HepG2 (cell line): ENCODE results near the gene CCDC136. TPM values are rescaled to one million over a fixed set of nuclear protein-coding genes. Genes with fewer than 3 reads are reported as not detected.

Experiments used
- ATAC-seq: fragments of 200-7000 bp; cut with Tn5 transposase; 3 replicates; pipeline ENCODE4 v1.9.1; 2020; ENCODE audit warnings: mild to moderate bottlenecking, moderate library complexity
- BruUV-seq: library from RNA; stranded (reverse); fragments of 400-500 nt; replicated peaks from 2 replicates; lab custom pipeline; 2021; lab: Mats Ljungman, UMichigan
- CTCF ChIA-PET: fragments of 300-600 bp; formaldehyde crosslinking; extraction: SDS; loops from one replicate; lab custom pipeline; 2021; ENCODE audit warnings: low total read pairs, inconsistent platforms, low intra/inter-chr PET ratio; lab: Yijun Ruan, JAX
- POLR2A ChIA-PET: fragments of 350-600 bp; sonication (Branson Sonifier 250); formaldehyde crosslinking; loops from one replicate; lab custom pipeline; 2020; ENCODE audit warnings: antibody characterized with exemption, inconsistent platforms; lab: Yijun Ruan, JAX
- DNase-seq: peaks from one replicate; pipeline ENCODE4 v3.0.0-alpha.2; 2015; ENCODE audit warnings: low spot score
- FAIRE-seq: peaks from 3 replicates; lab custom pipeline; 2011; peaks lifted over from hg19 to GRCh38; lab: Jason Lieb, UNC
- H2AFZ ChIP-seq: one replicate; pipeline ENCODE4 v1.6.1; 2011; ENCODE audit warnings: low read length, inconsistent platforms
- H3K27ac ChIP-seq: fragments of 300-600 bp; 3 replicates; pipeline ENCODE4 v1.8.0; 2011; ENCODE audit warnings: mixed run types, mild to moderate bottlenecking, mixed read lengths, low read length, inconsistent platforms; ENCODE audit not compliant: insufficient read depth; ENCODE audit errors: extremely low read length
- H3K27me3 ChIP-seq, 2 experiments: fragments of 200-600 bp in 1 of 2; 2 replicates in 1 of 2; 3 replicates in 1 of 2; pipeline versions ENCODE4 v1.6.0 to v1.8.0; 2011; ENCODE audit warnings: low read length in 2 of 2, mild to moderate bottlenecking in 2 of 2, moderate library complexity in 2 of 2, inconsistent platforms in 1 of 2; ENCODE audit not compliant: insufficient read depth in 2 of 2, control insufficient read depth in 1 of 2
- H3K36me3 ChIP-seq, 2 experiments: fragments of 200-600 bp in 1 of 2; replicated peaks in 1 of 2; 2 replicates in 1 of 2; 3 replicates in 1 of 2; pipeline versions ENCODE4 v1.5.1 to v1.8.0; 2011; ENCODE audit warnings: low read length in 2 of 2, inconsistent platforms in 1 of 2; ENCODE audit not compliant: insufficient read depth in 2 of 2, control insufficient read depth in 1 of 2
- H3K4me1 ChIP-seq: 2 replicates; pipeline ENCODE4 v1.5.1; 2012; ENCODE audit warnings: low read length, inconsistent platforms; ENCODE audit not compliant: insufficient read depth
- H3K4me2 ChIP-seq: 2 replicates; pipeline ENCODE4 v1.6.0; 2011; ENCODE audit warnings: low read depth, low read length, inconsistent platforms
- H3K4me3 ChIP-seq, 3 experiments: fragments of 200-600 bp in 1 of 3; sonication (generic), shearing (Covaris generic) in 1 of 3; replicated peaks in 1 of 3; 2 replicates each; pipeline ENCODE4 v1.5.1; 2011 to 2016; ENCODE audit warnings: low read length in 3 of 3, inconsistent platforms in 2 of 3, low read depth in 2 of 3, mild to moderate bottlenecking in 2 of 3, control low read depth in 1 of 3, mixed read lengths in 1 of 3; ENCODE audit not compliant: insufficient read depth in 1 of 3
- H3K79me2 ChIP-seq: one replicate; pipeline ENCODE4 v1.6.1; 2011; ENCODE audit warnings: low read length, inconsistent platforms; ENCODE audit not compliant: insufficient read depth
- H3K9ac ChIP-seq: 2 replicates; pipeline ENCODE4 v1.6.0; 2011; ENCODE audit warnings: mild to moderate bottlenecking, low read depth, low read length, inconsistent platforms; ENCODE audit not compliant: insufficient read depth
- H3K9me3 ChIP-seq: 2 replicates; pipeline ENCODE4 v1.5.1; 2012; ENCODE audit warnings: mild to moderate bottlenecking, low read length
- H4K20me1 ChIP-seq: 2 replicates; pipeline ENCODE4 v1.6.0; 2011; ENCODE audit warnings: inconsistent platforms, mild to moderate bottlenecking, low read length, moderate library complexity; ENCODE audit not compliant: insufficient read depth
- IKZF5 ChIP-seq: IDR thresholded peaks from 2 replicates; pipeline ENCODE4 v1.6.1; 2018; ENCODE audit warnings: missing genetic modification reagents, mild to moderate bottlenecking, missing compliant biosample characterization
- SAFB2 ChIP-seq: sonication (generic); formaldehyde crosslinking; IDR thresholded peaks from 2 replicates; pipeline ENCODE4 v1.5.1; 2020; ENCODE audit warnings: missing genetic modification reagents, low read depth, mild to moderate bottlenecking, borderline replicate concordance
- TRIM24 ChIP-seq: sonication (generic); formaldehyde crosslinking; IDR thresholded peaks from 2 replicates; pipeline ENCODE4 v1.8.0; 2022; ENCODE audit warnings: mild to moderate bottlenecking, missing genetic modification reagents
- ZNF180 ChIP-seq: sonication (generic); formaldehyde crosslinking; IDR thresholded peaks from 2 replicates; pipeline ENCODE4 v1.4.0; 2020; ENCODE audit warnings: low read depth, missing genetic modification reagents, borderline replicate concordance
- ZNF253 ChIP-seq: sonication (generic); formaldehyde crosslinking; IDR thresholded peaks from 2 replicates; pipeline ENCODE4 v1.8.0; 2022; ENCODE audit warnings: mild to moderate bottlenecking, missing genetic modification reagents, borderline replicate concordance
- WGBS: methylation state at CpG from one replicate; pipeline ENCODE4 v1.1.6; 2017; ENCODE audit warnings: low lambda C conversion rate; 5-methylcytosine and 5-hydroxymethylcytosine counted together
- in situ Hi-C: cut with HindIII; loops from 2 replicates; pipeline ENCODE4 v1.10.0; 2017; ENCODE audit warnings: low pct_unique_long_range_greater_than_20kb; ENCODE audit not compliant: extremely low pct_ligation_motif_present
- intact Hi-C: fragments of 100-400 bp; cut with micrococcal nuclease; formaldehyde crosslinking; loops from one replicate; pipeline ENCODE4 v1.10.0; 2022; ENCODE audit not compliant: unreplicated experiment
- polyA plus RNA-seq, 8 experiments: library from polyadenylated mRNA; depleted of rRNA in 3 of 8; stranded (reverse) in 7 of 8; unstranded in 1 of 8; fragments of >200 nt; fragmentation: Illumina TruSeq in 4 of 8; extraction: Trizol in 4 of 8; gene quantifications; 2 replicates each; pipeline versions ENCODE4 v1.2.1 to v1.2.3, GENCODE V29; 2011 to 2016; ENCODE audit warnings: low read depth in 4 of 8, missing spikeins in 1 of 8, mixed read lengths in 1 of 8; ENCODE audit not compliant: insufficient read depth in 1 of 8
- total RNA-seq, 5 experiments: library from RNA; depleted of rRNA; stranded (reverse); fragments of >200 nt; fragmentation: Illumina TruSeq; extraction: Trizol; gene quantifications; 2 replicates each; pipeline ENCODE4 v1.2.3, GENCODE V29; 2016; ENCODE audit warnings: low read depth in 1 of 5

The CCDC136 gene
- total and polyA plus RNA-seq, 2 of the 13 experiments (the other 11 are each of a cell fraction or from before 2014, with no cell fraction given) = 0.04 to 0.38 TPM

DNA sequence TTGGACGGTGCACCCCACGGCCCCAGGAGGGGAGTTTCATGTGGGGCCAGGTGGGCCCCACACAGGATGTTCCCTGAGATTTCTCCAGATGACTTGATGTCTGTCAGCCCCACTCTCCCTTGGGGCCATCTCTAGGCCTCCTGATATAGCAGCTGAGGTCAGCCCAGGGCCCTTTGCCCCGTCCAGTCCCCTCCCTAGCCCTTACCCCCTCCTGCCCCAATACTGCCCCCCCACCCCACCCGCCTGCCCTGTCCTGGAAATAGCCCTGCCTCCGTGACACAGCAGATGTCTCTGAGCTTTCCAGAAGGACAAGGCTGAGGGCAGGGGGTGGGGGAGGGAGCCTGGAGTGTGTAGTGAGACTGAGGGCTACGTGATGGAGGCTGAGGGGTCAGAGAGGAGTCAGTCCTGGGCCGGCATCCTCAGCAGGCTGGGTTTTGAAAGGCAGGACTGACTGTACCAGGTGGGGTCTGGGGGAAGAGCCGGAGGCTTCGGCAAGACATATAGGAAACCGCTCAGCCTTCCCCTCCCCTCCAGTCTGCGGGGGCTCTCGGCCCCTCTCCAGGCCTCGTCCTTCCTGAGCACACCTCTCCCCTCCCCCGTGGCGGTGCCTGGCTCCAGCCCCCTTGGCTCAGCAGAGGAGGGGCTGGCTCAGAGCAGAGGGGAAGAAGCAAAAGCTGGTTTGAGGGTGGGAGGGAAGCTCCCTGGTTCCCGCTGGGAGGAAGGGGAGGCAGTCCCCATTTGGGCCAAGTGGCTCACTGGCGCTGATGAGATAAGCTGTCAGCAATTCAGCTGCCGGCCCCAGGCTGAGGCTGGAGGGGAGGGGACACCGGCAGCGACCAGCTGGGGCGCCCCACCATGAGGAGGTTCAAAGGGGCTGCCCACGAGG is 40.5 kb downstream of the CCDC136 start (continued):
- no peak for TF ChIP-seq SAFB2
- no peak for TF ChIP-seq TRIM24 (CRISPR knock-in tag)
- no peak for TF ChIP-seq IKZF5 (CRISPR knock-in tag)
- TF ChIP-seq, all 625 proteins: peak for 0

- Histone ChIP-seq H3K79me2 (no peaks in the 10 kb centered on the region), H3K36me3 (no peaks in the 10 kb centered on the region), H3K4me1 (peaks cover 28% of the 10 kb centered on the region), H3K4me2 (no peak overlapping the region), H3K27me3 (peaks cover 3 to 23% of the 10 kb centered on the region in 2 experiments; a peak in 4 of 5 replicates), H3K9me3 (no peaks in the 10 kb centered on the region), H3K9ac (no peak overlapping the region), H3K4me3 (no peak overlapping the region), H4K20me1 (no peaks in the 10 kb centered on the region), H3K27ac (no peak overlapping the region), H2AFZ (no peak overlapping the region)
- intact Hi-C loops = no loop called here
- POLR2A ChIA-PET = no interaction called here
- ATAC-seq (no peak), DNase-seq (no peak), FAIRE-seq (no peak)
- TF ChIP-seq ZNF180 (CRISPR knock-in tag) = no peak
- no peak for TF ChIP-seq ZNF253 (CRISPR knock-in tag)
- no TSS peak for BruUV-seq
- in situ Hi-C loops = no loop called here
- CTCF ChIA-PET = no interaction called here
- no CpG with 5 or more reads among the region's 2 CpGs for WGBS
Measured at GRCh38 chr7:128832880-128833147, 41.0 kb downstream of the CCDC136 start.
